H9 (cell line): ENCODE data around the gene GFER. TPM values are rescaled to one million over a fixed set of nuclear protein-coding genes. Genes with fewer than 3 reads are reported as not detected.
A peak's percentile ranks its signal among the peaks of the same experiment; 100 is the strongest.

ENCODE experiments used
- DNase-seq: peaks from one replicate; pipeline ENCODE4 v3.0.0-alpha.2; 2017
- H2AFZ ChIP-seq: one replicate; pipeline ENCODE4 v1.6.1; 2013; ENCODE audit warnings: mild to moderate bottlenecking, low read length, control low read depth, moderate library complexity
- H2AK5ac ChIP-seq: 2 replicates; pipeline ENCODE4 v1.6.1; 2013; ENCODE audit warnings: low read length, control low read depth, mixed read lengths; ENCODE audit not compliant: insufficient read length
- H2BK120ac ChIP-seq: one replicate; pipeline ENCODE4 v1.6.1; 2013; ENCODE audit warnings: low read depth, mild to moderate bottlenecking, low read length, control low read depth, inconsistent platforms; ENCODE audit not compliant: poor library complexity, severe bottlenecking
- H2BK12ac ChIP-seq: 2 replicates; pipeline ENCODE4 v1.6.1; 2013; ENCODE audit warnings: low read length, control low read depth, mixed read lengths, low read depth; ENCODE audit not compliant: insufficient read length
- H2BK15ac ChIP-seq: 2 replicates; pipeline ENCODE4 v1.6.1; 2013; ENCODE audit warnings: low read depth, low read length, control low read depth
- H2BK20ac ChIP-seq: one replicate; pipeline ENCODE4 v1.6.1; 2013; ENCODE audit warnings: low read depth, mild to moderate bottlenecking, low read length, control low read depth, inconsistent platforms; ENCODE audit not compliant: poor library complexity, severe bottlenecking
- H2BK5ac ChIP-seq: 2 replicates; pipeline ENCODE4 v1.6.1; 2013; ENCODE audit warnings: low read length, control low read depth, mixed read lengths; ENCODE audit not compliant: insufficient read length
- H3K14ac ChIP-seq: 2 replicates; pipeline ENCODE4 v1.6.1; 2013; ENCODE audit warnings: low read length, control low read depth; ENCODE audit not compliant: insufficient read depth
- H3K18ac ChIP-seq: 2 replicates; pipeline ENCODE4 v1.6.1; 2013; ENCODE audit warnings: low read depth, mild to moderate bottlenecking, mixed read lengths, low read length, control low read depth; ENCODE audit not compliant: insufficient read length
- H3K23ac ChIP-seq: 2 replicates; pipeline ENCODE4 v1.6.1; 2013; ENCODE audit warnings: low read length, control low read depth, mixed read lengths, low read depth; ENCODE audit not compliant: insufficient read length
- H3K23me2 ChIP-seq: 2 replicates; pipeline ENCODE4 v1.6.1; 2013; ENCODE audit warnings: low read depth, mild to moderate bottlenecking, mixed read lengths, low read length, control low read depth; ENCODE audit not compliant: insufficient read length, poor library complexity, severe bottlenecking
- H3K27ac ChIP-seq: 2 replicates; pipeline ENCODE4 v1.5.1; 2013; ENCODE audit warnings: low read length, control low read depth, mixed read lengths, low read depth; ENCODE audit not compliant: insufficient read length
- H3K27me3 ChIP-seq: 2 replicates; pipeline ENCODE4 v1.6.1; 2013; ENCODE audit warnings: low read length, control low read depth, inconsistent platforms; ENCODE audit not compliant: insufficient read depth
- H3K4ac ChIP-seq: 2 replicates; pipeline ENCODE4 v1.6.1; 2013; ENCODE audit warnings: low read depth, mild to moderate bottlenecking, control low read depth, inconsistent platforms, low read length, moderate library complexity
- H3K4me1 ChIP-seq: 2 replicates; pipeline ENCODE4 v1.6.1; 2013; ENCODE audit warnings: low read length, control low read depth, inconsistent platforms; ENCODE audit not compliant: insufficient read depth
- H3K4me2 ChIP-seq: 2 replicates; pipeline ENCODE4 v1.6.1; 2013; ENCODE audit warnings: low read length, control low read depth, mixed read lengths; ENCODE audit not compliant: insufficient read length, insufficient read depth
- H3K56ac ChIP-seq: 2 replicates; pipeline ENCODE4 v1.6.1; 2013; ENCODE audit warnings: low read depth, mild to moderate bottlenecking, mixed read lengths, low read length, control low read depth; ENCODE audit not compliant: insufficient read length
- H3K79me1 ChIP-seq: 2 replicates; pipeline ENCODE4 v1.6.1; 2013; ENCODE audit warnings: low read depth, mild to moderate bottlenecking, moderate library complexity, low read length, control low read depth, inconsistent platforms; ENCODE audit not compliant: insufficient read depth, poor library complexity, severe bottlenecking
- H3K79me2 ChIP-seq: 2 replicates; pipeline ENCODE4 v1.6.1; 2013; ENCODE audit warnings: low read length, control low read depth, inconsistent platforms; ENCODE audit not compliant: insufficient read depth
- H3K9ac ChIP-seq: 2 replicates; pipeline ENCODE4 v1.6.1; 2013; ENCODE audit warnings: low read length, control low read depth, mixed read lengths; ENCODE audit not compliant: insufficient read length; ENCODE audit errors: extremely low read depth
- H3K9me3 ChIP-seq: one replicate; pipeline ENCODE4 v1.6.1; 2013; ENCODE audit warnings: low read depth, low read length, inconsistent platforms; ENCODE audit not compliant: control insufficient read depth
- H3T11ph ChIP-seq: one replicate; pipeline ENCODE4 v1.6.1; 2013; ENCODE audit warnings: mild to moderate bottlenecking, low read length, control low read depth, inconsistent platforms
- H4K20me1 ChIP-seq: one replicate; pipeline ENCODE4 v1.6.1; 2013; ENCODE audit not compliant: control insufficient read depth, insufficient read length, insufficient read depth
- H4K5ac ChIP-seq: 2 replicates; pipeline ENCODE4 v1.6.1; 2013; ENCODE audit warnings: low read depth, mild to moderate bottlenecking, mixed read lengths, low read length, control low read depth; ENCODE audit not compliant: insufficient read length
- H4K8ac ChIP-seq: replicated peaks from 2 replicates; pipeline ENCODE4 v1.6.1; 2013; ENCODE audit warnings: low read length, control low read depth, mixed read lengths, low read depth; ENCODE audit not compliant: insufficient read length
- H4K91ac ChIP-seq: 2 replicates; pipeline ENCODE4 v1.6.1; 2013; ENCODE audit warnings: low read depth, mild to moderate bottlenecking, moderate library complexity, mixed read lengths, low read length, control low read depth; ENCODE audit not compliant: insufficient read length
- H3K27ac Mint-ChIP-seq, 3 experiments: 2 replicates in 2 of 3; 3 replicates in 1 of 3; pipeline ENCODE4 v1.8.0; 2020 to 2021; ENCODE audit warnings: mixed read lengths in 3 of 3, mild to moderate bottlenecking in 1 of 3, moderate library complexity in 1 of 3
- H3K27me3 Mint-ChIP-seq: 2 replicates; pipeline ENCODE4 v1.8.0; 2021; ENCODE audit warnings: low read depth, mild to moderate bottlenecking, moderate library complexity, mixed read lengths
- H3K36me3 Mint-ChIP-seq, 3 experiments: 2 replicates in 2 of 3; 3 replicates in 1 of 3; pipeline ENCODE4 v1.8.0; 2020 to 2021; ENCODE audit warnings: low read depth in 3 of 3, mixed read lengths in 3 of 3; ENCODE audit not compliant: insufficient read depth in 1 of 3
- H3K4me1 Mint-ChIP-seq, 2 experiments: 2 replicates each; pipeline ENCODE4 v1.8.0; 2020; ENCODE audit warnings: mixed read lengths in 2 of 2
- H3K4me3 Mint-ChIP-seq, 2 experiments: 2 replicates in 1 of 2; 3 replicates in 1 of 2; pipeline ENCODE4 v1.8.0; 2020 to 2021; ENCODE audit warnings: mild to moderate bottlenecking in 2 of 2, mixed read lengths in 2 of 2, moderate library complexity in 1 of 2
- H3K9me3 Mint-ChIP-seq, 2 experiments: 2 replicates in 1 of 2; 3 replicates in 1 of 2; pipeline ENCODE4 v1.8.0; 2020; ENCODE audit warnings: mild to moderate bottlenecking in 2 of 2, mixed read lengths in 2 of 2, moderate library complexity in 1 of 2
- CTCF ChIP-seq: fragments of 200-600 bp; sonication (generic); conservative IDR thresholded peaks from 3 replicates; pipeline ENCODE4 v1.8.0; 2021; ENCODE audit warnings: antibody characterized with exemption, mild to moderate bottlenecking
- WGBS: extraction: QIAGEN DNeasy Blood & Tissue Kit; methylation state at CpG from one replicate; pipeline ENCODE4 v1.1.7; 2013; ENCODE audit warnings: missing lambda C conversion rate, low lambda C conversion rate, mixed read lengths; ENCODE audit not compliant: insufficient read length; ENCODE audit errors: extremely low coverage; 5-methylcytosine and 5-hydroxymethylcytosine counted together
- total RNA-seq: library from RNA; stranded (reverse); gene quantifications from 2 replicates; pipeline ENCODE4 v1.2.1, GENCODE V29; 2021

GFER gene
- total RNA-seq, 1 experiment from 2014 or later: 49.1 TPM

- H2BK15ac ChIP-seq: no peak within 1 kb of the TSS
- no peak within 1 kb of the TSS for H3K23ac ChIP-seq
- H3K4me1 ChIP-seq: no peaks in the 10 kb centered on the region
- no peaks in the 10 kb centered on the region for H4K20me1 ChIP-seq
- no peak within 1 kb of the TSS for H4K91ac ChIP-seq
- H3K9me3 ChIP-seq: no peaks in the 10 kb centered on the region
- H2AFZ ChIP-seq: peak within 1 kb of the TSS; percentile 66
- H3K4me2 ChIP-seq: peak within 1 kb of the TSS; percentile 79
- peak within 1 kb of the TSS; percentile 94 to 97 (median 96) for H3K27ac Mint-ChIP-seq
- peaks cover 27 to 37% (median 33%) of the 10 kb centered on the region in 3 experiments for H3K36me3 Mint-ChIP-seq
- H4K8ac ChIP-seq: no peak within 1 kb of the TSS
- no peak within 1 kb of the TSS for H2BK5ac ChIP-seq
- no peak within 1 kb of the TSS for H3K56ac ChIP-seq
- peaks cover 17% of the 10 kb centered on the region for H3K23me2 ChIP-seq
- peak within 1 kb of the TSS; percentile 86 for H3K9ac ChIP-seq
- H3K27me3 ChIP-seq: no peaks in the 10 kb centered on the region
- TF ChIP-seq CTCF: peak; percentile 42; the same call in 2 of the 3 replicates
- H3K79me1 ChIP-seq: no peaks in the 10 kb centered on the region
- no peak within 1 kb of the TSS for H2BK20ac ChIP-seq
- peaks cover 11% of the 10 kb centered on the region for H3K79me2 ChIP-seq
- WGBS: no CpG with 5 or more reads among the region's 79 CpGs
- H3K4ac ChIP-seq: no peak within 1 kb of the TSS
- peak within 1 kb of the TSS; percentile 76 for H3K18ac ChIP-seq
- peak within 1 kb of the TSS; percentile 86; the same call in 1 of the 2 replicates for H3K14ac ChIP-seq
- H3K4me3 Mint-ChIP-seq: peak within 1 kb of the TSS; percentile 91 to 96
- no peak within 1 kb of the TSS for H4K5ac ChIP-seq
- H2AK5ac ChIP-seq: no peak within 1 kb of the TSS
- H3K27me3 Mint-ChIP-seq: peaks cover 25% of the 10 kb centered on the region
- H3K9me3 Mint-ChIP-seq: peaks cover 0 to 3% of the 10 kb centered on the region in 2 experiments; a peak in 1 of 5 replicates
- H2BK12ac ChIP-seq: no peak within 1 kb of the TSS
- H2BK120ac ChIP-seq: no peak within 1 kb of the TSS
- peaks cover 25 to 42% of the 10 kb centered on the region in 2 experiments for H3K4me1 Mint-ChIP-seq
- no peak within 1 kb of the TSS for H3T11ph ChIP-seq
- DNase-seq: peak; percentile 88
- no peak within 1 kb of the TSS for H3K27ac ChIP-seq
Measured at GRCh38 chr16:1959269-1960039, 24.5 kb upstream of the GFER start, which contains the start of gene NDUFB10. NDUFB10 (plus strand) TSS chr16:1959538; CDS start chr16:1959625, 87 bp downstream.
